Measurements from ENCODE around the gene HDDC2.

- no peak for TF ChIP-seq CTCF (IDR thresholded peaks at IDR 0.05)
- TF ChIP-seq POLR2A (IDR thresholded peaks at IDR 0.05), result no peak
Observed at GRCh38 chr6:125304970-125305660, 3.3 kb upstream of the HDDC2 start.
